H1 (cell line): ENCODE measurements around the gene MYMX. TPM values are rescaled to one million over a fixed set of nuclear protein-coding genes. Genes with fewer than 3 reads are reported as not detected.

Experiments used
- ASH2L ChIP-seq: fragments of 200-600, 300-600 bp; sonication (generic); IDR thresholded peaks from one replicate; pipeline ENCODE4 v1.7.1; 2017; ENCODE audit warnings: low read length
- BACH1 ChIP-seq: IDR thresholded peaks from 2 replicates; pipeline ENCODE4 v1.6.1; 2012; ENCODE audit warnings: low read length, improper control_type of control experiment
- BRCA1 ChIP-seq: IDR thresholded peaks from 2 replicates; pipeline ENCODE4 v1.6.1; 2012; ENCODE audit warnings: low read depth, low read length, improper control_type of control experiment
- CBX8 ChIP-seq: fragments of 300-800, 300-1000 bp; sonication (generic); IDR thresholded peaks from 2 replicates; pipeline ENCODE4 v1.7.1; 2016; ENCODE audit warnings: low read depth, low read length, borderline replicate concordance
- CEBPB ChIP-seq: IDR thresholded peaks from 2 replicates; pipeline ENCODE4 v1.6.1; 2012; ENCODE audit warnings: low read depth, low read length
- CHD2 ChIP-seq: IDR thresholded peaks from 2 replicates; pipeline ENCODE4 v1.6.1; 2012; ENCODE audit warnings: low read length, improper control_type of control experiment
- CREB1 ChIP-seq: IDR thresholded peaks from 2 replicates; pipeline ENCODE4 v1.6.1; 2012; ENCODE audit warnings: inconsistent platforms
- E2F6 ChIP-seq: IDR thresholded peaks from 2 replicates; pipeline ENCODE4 v1.6.1; 2012; ENCODE audit warnings: inconsistent platforms
- EP300 ChIP-seq, 2 experiments: IDR thresholded peaks; 1 replicate in 1 of 2; 2 replicates in 1 of 2; pipeline ENCODE4 v1.6.1; 2011 to 2012; ENCODE audit warnings: low read depth in 2 of 2, low read length in 2 of 2, mild to moderate bottlenecking in 2 of 2, borderline replicate concordance in 1 of 2, inconsistent platforms in 1 of 2, moderate library complexity in 1 of 2
- FOSL1 ChIP-seq: IDR thresholded peaks from 2 replicates; pipeline ENCODE4 v1.6.1; 2011; ENCODE audit warnings: mild to moderate bottlenecking, low read depth, low read length, moderate library complexity; ENCODE audit not compliant: insufficient read depth
- GABPA ChIP-seq: IDR thresholded peaks from 2 replicates; pipeline ENCODE4 v1.6.1; 2011; ENCODE audit warnings: mild to moderate bottlenecking, low read length, moderate library complexity, borderline replicate concordance; ENCODE audit not compliant: insufficient read depth
- KDM1A ChIP-seq: fragments of 200-600, 300-600 bp; sonication (generic); IDR thresholded peaks from 2 replicates; pipeline ENCODE4 v1.7.1; 2016; ENCODE audit warnings: mild to moderate bottlenecking, low read length, borderline replicate concordance
- KDM4A ChIP-seq: IDR thresholded peaks from one replicate; pipeline ENCODE4 v1.7.1; 2012; ENCODE audit warnings: low read depth, mild to moderate bottlenecking, moderate library complexity, low read length, inconsistent platforms; ENCODE audit not compliant: severe bottlenecking
- MAFK ChIP-seq: IDR thresholded peaks from 2 replicates; pipeline ENCODE4 v1.6.1; 2012; ENCODE audit warnings: low read depth, mild to moderate bottlenecking, improper control_type of control experiment, low read length
- RBBP5 ChIP-seq: IDR thresholded peaks from 2 replicates; pipeline ENCODE4 v1.7.1; 2012; ENCODE audit warnings: low read depth, mild to moderate bottlenecking, inconsistent platforms, low read length, moderate library complexity, borderline replicate concordance
- RFX5 ChIP-seq: IDR thresholded peaks from 2 replicates; pipeline ENCODE4 v1.6.1; 2011; ENCODE audit warnings: low read depth, low read length, improper control_type of control experiment, borderline replicate concordance
- RXRA ChIP-seq: IDR thresholded peaks from 2 replicates; pipeline ENCODE4 v1.6.1; 2011; ENCODE audit warnings: low read depth, mild to moderate bottlenecking, low read length, moderate library complexity; ENCODE audit not compliant: insufficient read depth
- SIN3A ChIP-seq, 2 experiments: IDR thresholded peaks in 1 of 2; conservative IDR thresholded peaks in 1 of 2; 2 replicates each; pipeline ENCODE4 v1.6.1; 2011 to 2012; ENCODE audit warnings: low read length in 2 of 2, improper control_type of control experiment in 1 of 2, low read depth in 1 of 2, mild to moderate bottlenecking in 1 of 2
- SIX5 ChIP-seq: IDR thresholded peaks from 2 replicates; pipeline ENCODE4 v1.6.1; 2011; ENCODE audit warnings: mild to moderate bottlenecking, low read depth, low read length
- SP4 ChIP-seq: IDR thresholded peaks from 2 replicates; pipeline ENCODE4 v1.6.1; 2012; ENCODE audit warnings: low read length, inconsistent platforms
- TAF7 ChIP-seq: optimal IDR thresholded peaks from 2 replicates; pipeline ENCODE3; 2011; ENCODE audit warnings: low read depth, mild to moderate bottlenecking, inconsistent platforms, low read length, moderate library complexity, borderline replicate concordance
- polyA plus RNA-seq, 7 experiments: library from polyadenylated mRNA; depleted of rRNA in 3 of 7; stranded (reverse) in 5 of 7; unstranded in 2 of 7; fragments of >200 nt in 5 of 7; fragments of 200-250 nt in 2 of 7; gene quantifications; 1 replicate in 5 of 7; 2 replicates in 1 of 7; 4 replicates in 1 of 7; pipeline versions ENCODE4 v1.2.1 to v1.2.3, GENCODE V29; 2011 to 2013; ENCODE audit warnings: missing spikeins in 2 of 7, mixed read lengths in 2 of 7
- total RNA-seq: library from RNA; stranded (reverse); fragmentation: NEBNext Ultra II Directional; extraction: Animal tissue kit (Norgen Biotek cat#: 25700); gene quantifications from 2 replicates; pipeline ENCODE4 v1.2.1, GENCODE V29; 2021

The MYMX gene
- total and polyA plus RNA-seq, 2 of the 8 experiments (the other 6 are each of a cell fraction or from before 2014, with no cell fraction given): 4.7 to 6.9 TPM

GRCh38 chr6:44202332-44202971 is 14.3 kb upstream of the MYMX start (continued):
- TF ChIP-seq RFX5 (no peak), BRCA1 (no peak), GABPA (0 out of 2 replicates have a peak, but pooled peaks have one; percentile 57), EP300 (IDR thresholded peaks at IDR 0.05; ENCODE audit: borderline replicate concordance in 1 of 2, low read depth in 2 of 2, low read length in 2 of 2) (peak in 1 of 2 experiments; percentile 93; a peak in 2 of 3 replicates), RXRA (0 out of 2 replicates have a peak, but pooled peaks have one; percentile 47), E2F6 (peak; percentile 70; the same call in 1 of the 2 replicates), CHD2 (peak; percentile 53; the same call in 1 of the 2 replicates), CBX8 (no peak), TAF7 (peak; percentile 74), BACH1 (no peak), CEBPB (no peak), SIN3A (conservative IDR thresholded peaks at IDR 0.05 in 1 of 2, IDR thresholded peaks at IDR 0.05 in 1 of 2; ENCODE audit: low read depth in 1 of 2, low read length in 2 of 2) (0 out of 4 replicates have a peak, but pooled peaks have one; percentile 25 to 53), MAFK (peak; percentile 34; the same call in 1 of the 2 replicates), ASH2L (peak; percentile 96), SP4 (no peak), FOSL1 (no peak), RBBP5 (peak; percentile 98), CREB1 (no peak; the same call in 1 of the 2 replicates), KDM4A (no peak), KDM1A (peak; percentile 38; the same call in 1 of the 2 replicates), SIX5 (no peak)
